Stimulated activated CD8-positive, alpha-beta memory T cell treated with anti-CD3 and anti-CD28 coated beads, Interleukin-7, amount 100 ng/mL, for 48 hours (primary cell): ENCODE data around the gene ACBD7.
A peak's percentile ranks its signal among the peaks of the same experiment; 100 is the strongest.

Experiments
- DNase-seq, 2 donors: peaks; one replicate each; pipeline ENCODE4 v3.0.0-alpha.2; 2020; ENCODE audit warnings: low read depth in 1 of 2; ENCODE audit errors: extremely low read depth in 1 of 2

Gene ACBD7

GRCh38 chr10:15088428-15089261 is at the start of gene ACBD7:
Gene ACBD7 (minus strand): TSS chr10:15088776. CDS start chr10:15088728, 48 bp downstream.
- DNase-seq: peak; percentile 59 to 72

GRCh38 chr10:15137636-15138035 is 49.1 kb upstream of the ACBD7 start:
- DNase-seq: no peak

DNA sequence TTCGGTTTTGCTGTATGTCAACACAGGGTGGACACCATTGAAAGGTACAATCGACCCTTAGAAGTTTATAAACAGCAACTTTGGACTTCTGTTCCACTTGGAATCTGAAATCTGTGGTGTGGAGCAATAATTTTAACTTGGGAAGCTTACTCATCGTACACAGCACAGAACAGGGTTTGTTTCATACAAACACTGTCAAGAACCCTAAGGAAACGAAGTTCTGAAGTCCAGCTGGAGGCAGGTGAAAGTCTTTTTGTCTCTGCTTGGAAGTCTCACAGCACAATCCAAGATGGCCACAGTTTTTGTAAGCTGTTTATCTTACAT is 48.4 kb upstream of the ACBD7 start:
- no peak for DNase-seq

DNA sequence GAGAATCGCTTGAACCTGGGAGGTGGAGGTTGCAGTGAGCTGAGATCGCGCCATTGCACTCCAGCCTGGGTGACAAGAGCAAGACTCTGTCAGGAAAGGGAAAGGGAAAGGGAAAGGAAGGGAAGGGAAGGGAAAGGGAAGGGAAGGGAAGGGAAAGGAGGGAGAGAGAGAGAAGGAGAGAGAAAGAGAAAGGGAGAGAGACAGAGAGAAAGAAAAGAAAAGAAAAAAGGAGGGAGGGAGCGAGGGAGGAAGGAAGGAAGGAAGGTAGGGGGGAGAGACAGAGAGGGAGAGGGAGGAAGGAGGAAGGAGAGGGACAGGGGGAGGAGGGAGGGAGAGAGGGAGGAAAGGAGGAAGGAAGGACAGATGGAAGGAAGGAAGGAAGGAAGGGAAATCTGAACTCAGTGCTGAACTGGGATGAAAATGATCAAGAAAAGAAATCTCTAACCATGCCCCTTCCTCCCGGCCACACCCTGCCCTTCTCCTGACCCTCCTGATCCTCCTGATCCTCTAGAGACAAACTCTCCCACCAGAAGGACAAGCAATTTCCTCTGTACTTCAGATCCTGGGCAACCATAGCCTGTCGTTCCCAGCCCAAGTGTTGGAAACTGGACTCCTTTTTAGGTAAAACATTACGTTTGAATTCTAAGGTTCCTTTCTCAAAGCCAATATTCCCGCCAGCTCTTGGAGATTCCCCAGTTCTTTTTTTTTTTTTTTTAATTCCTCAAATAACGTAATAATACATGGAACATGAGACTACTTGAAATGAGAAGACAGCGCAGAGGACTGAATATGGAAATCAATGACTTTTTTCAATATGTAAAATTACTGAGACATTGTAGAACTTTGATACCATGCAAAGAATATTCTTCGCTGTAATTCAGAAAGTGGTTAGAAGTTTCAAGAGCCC is 47.8 kb upstream of the ACBD7 start:
- no peak for DNase-seq

DNA sequence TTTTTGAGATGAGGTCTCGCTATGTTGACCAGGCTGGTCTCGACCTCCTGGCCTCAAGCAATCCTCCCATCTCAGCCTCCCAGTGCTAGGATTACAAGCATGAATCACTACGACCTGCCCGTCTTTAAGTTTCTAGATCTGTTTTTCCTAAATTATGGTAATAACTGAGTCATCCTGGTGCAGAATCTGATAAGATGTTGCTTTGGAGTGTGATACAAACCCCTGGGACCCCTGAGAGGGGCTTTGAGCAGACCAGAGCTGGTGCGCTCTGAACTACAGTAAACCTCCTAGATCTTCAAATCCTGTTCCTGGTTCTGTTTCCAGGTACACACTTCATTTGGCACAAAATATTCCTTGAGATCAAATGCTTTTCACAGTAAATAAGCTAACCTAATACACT is 42.8 kb upstream of the ACBD7 start:
- no peak for DNase-seq

GRCh38 chr10:15124908-15125307 is 36.3 kb upstream of the ACBD7 start:
- no peak for DNase-seq

- DNase-seq: no peak
Measured at GRCh38 chr10:15124190-15124589, 35.6 kb upstream of the ACBD7 start.

DNA sequence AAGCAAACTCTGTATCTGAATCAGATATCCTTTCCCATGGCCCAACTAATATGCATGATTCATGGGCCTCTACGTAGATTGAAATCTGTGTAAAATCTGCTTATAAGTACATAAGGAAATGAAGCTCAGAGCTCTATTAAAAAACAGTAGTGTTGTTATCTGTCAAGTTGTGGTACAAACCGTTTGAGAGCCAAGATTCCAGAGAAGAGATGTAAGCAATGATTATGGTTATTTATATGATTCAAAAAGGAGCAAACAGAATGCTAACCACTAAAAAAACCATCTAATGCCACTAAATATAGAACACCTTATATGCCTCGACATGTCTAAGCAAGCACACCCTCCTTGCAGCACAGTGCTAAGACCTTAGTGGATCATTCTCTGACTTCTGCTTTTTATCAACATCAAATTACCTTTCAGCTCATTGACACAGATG is 35.2 kb upstream of the ACBD7 start:
- DNase-seq: no peak

DNA sequence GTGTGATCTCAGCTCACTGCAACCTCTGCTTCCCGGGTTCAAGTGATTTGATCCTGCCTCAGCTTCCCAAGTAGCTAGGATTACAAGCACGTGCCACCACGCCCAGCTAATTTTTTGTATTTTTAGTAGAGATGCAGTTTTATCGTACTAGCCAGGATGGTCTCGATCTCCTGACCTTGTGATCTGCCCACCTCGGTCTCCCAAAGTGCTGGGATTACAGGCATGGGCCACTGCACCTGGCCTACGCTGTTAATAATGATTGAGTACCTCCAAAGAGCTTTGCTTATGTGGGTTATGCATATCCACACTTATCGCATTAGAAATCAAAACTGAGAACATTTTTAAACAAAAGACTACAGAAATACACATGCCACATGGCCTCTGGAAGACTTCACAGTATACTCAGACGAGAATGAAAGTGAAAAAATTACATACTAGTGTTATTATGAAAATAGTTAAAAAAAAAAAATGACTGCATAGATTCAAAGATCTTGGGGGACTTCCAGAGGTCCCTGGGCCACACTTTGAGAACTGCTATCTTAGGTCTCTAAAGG is 34.0 kb upstream of the ACBD7 start:
- DNase-seq: no peak

DNA sequence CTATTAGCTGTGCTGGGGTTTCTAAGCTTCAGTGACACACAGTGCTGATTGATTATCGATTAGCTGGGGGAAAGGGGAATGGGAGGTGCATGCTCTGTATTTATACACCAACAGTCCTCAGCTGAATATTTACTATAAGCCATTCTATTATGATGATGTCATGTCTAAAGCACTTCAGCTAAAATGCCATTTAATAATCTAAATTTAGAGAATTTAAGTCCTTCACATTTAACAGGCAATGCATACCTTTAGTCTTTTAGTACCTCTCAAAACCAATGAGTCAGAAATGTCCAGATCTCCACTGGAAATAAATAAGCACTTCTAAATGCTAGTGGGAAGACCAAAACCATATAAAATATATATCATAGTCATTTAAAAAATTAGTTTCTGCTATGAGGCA is 33.1 kb upstream of the ACBD7 start:
- DNase-seq: no peak

GRCh38 chr10:15120523-15120922 is 31.9 kb upstream of the ACBD7 start:
- no peak for DNase-seq

DNA sequence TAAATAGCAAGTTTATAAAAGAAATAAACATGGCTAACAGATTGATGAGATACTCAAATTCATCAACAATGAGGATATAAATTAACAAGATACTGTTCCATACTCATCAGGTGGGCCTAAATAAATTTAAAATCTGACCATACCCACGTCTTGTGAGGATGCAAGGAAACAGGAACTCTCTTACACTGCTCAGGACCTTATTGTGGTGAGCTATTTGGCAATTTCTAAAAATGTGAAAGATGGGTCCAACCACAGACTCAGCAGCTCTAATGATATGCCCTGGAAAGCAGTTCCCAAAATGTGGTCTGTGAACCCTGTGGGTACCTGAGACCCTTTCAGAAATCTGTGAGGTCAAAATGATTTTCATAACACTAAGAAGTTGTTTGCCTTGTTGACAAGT is 30.0 kb upstream of the ACBD7 start:
- no peak for DNase-seq

DNA sequence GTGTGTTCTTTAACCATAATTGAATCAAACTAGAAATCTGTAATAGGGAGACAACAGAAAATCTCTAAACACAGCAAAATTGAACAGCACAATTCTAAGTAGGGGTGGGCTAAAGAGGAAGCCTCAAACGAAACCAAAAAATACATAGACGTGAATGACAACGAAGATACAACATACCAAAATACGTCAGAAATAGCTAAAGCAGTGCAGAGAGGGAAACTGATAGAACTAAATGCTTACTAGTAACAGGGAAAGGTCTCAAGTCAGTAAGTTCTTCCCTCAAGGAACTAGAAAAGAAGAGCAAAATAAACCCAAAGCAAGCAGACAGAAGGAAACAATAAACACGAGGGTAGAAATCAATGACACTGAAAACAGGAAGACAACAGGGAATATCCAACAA is 27.6 kb upstream of the ACBD7 start:
- DNase-seq: no peak

DNA sequence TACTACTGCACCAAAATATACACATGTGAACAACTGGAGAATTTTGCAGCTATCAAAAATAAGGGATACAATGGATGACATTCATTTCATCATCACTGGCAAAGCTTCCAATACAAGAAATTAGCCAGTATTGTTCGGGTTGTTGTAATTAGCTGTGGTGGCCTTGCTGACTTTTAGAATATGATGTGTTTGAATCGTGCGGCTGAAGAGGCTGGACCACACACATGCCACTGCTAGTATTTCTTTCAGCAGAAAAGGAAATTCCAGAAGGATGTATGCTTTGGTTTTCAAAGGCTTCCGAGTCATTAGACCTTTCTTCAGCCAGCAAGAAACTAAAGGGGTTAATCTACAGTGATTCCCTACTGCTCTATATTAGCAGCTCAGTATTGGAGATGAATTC is 25.2 kb upstream of the ACBD7 start:
- no peak for DNase-seq

DNA sequence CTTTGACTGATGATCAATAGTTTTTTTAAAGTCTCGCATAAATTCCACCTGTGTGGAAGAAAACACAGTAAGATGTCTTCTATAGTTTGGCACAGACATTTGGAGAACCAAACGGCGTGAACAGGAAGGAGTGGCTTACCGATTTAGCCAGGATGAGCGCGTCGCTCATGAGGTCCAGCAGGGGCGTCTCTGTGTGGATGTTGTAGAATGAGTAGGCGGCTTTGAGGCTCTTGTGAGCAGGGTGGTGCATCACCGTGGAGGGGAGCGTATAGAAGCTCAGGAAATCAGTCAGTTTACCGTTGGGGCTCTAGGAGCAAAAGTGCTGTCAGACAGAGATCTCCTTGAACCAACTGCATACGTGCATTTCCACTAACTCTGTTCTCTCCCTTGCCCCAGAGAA is 24.1 kb upstream of the ACBD7 start:
- DNase-seq: no peak

- DNase-seq: peak in 1 of 2 donors; percentile 40
Measured at GRCh38 chr10:15106352-15107013, 17.9 kb upstream of the ACBD7 start.

GRCh38 chr10:15103513-15103912 is 14.9 kb upstream of the ACBD7 start:
- DNase-seq: no peak

DNA sequence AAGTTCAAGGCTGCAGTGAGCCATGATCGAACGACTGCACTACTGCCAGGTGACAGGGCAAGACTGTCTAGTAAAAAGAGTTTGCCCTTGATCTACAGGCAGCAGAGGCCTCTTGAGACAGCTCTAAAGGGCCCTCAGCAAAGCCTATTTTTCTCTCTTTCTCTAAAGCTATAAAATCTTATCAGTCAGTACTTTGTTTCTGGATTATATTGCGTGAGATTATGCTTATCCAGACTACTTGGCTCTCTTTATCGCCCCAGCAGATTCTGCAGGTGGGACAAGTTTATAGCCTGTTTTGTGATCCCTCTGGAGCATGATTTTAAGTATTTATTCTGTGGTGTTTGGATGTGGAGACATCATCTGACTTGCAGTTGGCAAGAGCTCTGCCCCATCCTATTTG is 11.3 kb upstream of the ACBD7 start:
- no peak for DNase-seq

- DNase-seq: peak; percentile 95
Measured at GRCh38 chr10:15097011-15097812, 8.6 kb upstream of the ACBD7 start, which contains the start of gene RPP38. Gene RPP38 (plus strand): TSS chr10:15097355. CDS start chr10:15103315, 5,960 bp downstream.

DNA sequence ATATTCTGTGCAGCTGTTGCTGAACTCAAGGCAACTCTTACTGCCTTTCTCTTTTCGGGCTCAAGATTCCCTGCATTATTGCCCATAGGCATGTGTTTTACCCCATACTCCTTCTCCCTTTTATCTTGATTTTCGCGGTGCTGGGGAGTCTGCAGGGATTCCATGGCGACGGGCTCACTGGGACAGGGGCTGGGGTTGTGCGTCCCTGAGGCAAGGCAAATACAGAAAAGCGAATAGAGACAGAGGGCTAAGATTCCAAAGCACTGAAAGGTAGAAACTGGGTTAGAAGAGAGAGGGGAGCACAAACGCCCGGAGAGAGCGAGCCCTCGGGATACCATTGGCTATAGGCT is 8.1 kb upstream of the ACBD7 start:
- DNase-seq: no peak
